ENCODE results near the gene TNFRSF1B. TPM values are rescaled to one million over a fixed set of nuclear protein-coding genes. Genes with fewer than 3 reads are reported as not detected.

The TNFRSF1B gene
- total and polyA plus RNA-seq, 3 donors from 2014 or later: 7.7 to 10.6 (median 8.0) TPM

GRCh38 chr1:12203216-12204007 is 36.6 kb downstream of the TNFRSF1B start:
- DNase-seq: no peak
- H3K36me3 ChIP-seq (ENCODE audit: low read depth, missing control alignments): no peaks in the 10 kb centered on the region
- H3K9me3 ChIP-seq: no peaks in the 10 kb centered on the region
- intact Hi-C loops (cut with DNase I; ENCODE audit: low total_unique reads): no loop called here
- 85 to 90% methylated on average over 20 of the region's 20 CpGs for WGBS, 2 donors
- TF ChIP-seq POLR2A (IDR thresholded peaks at IDR 0.05): no peak
- TF ChIP-seq, protein P1, sequence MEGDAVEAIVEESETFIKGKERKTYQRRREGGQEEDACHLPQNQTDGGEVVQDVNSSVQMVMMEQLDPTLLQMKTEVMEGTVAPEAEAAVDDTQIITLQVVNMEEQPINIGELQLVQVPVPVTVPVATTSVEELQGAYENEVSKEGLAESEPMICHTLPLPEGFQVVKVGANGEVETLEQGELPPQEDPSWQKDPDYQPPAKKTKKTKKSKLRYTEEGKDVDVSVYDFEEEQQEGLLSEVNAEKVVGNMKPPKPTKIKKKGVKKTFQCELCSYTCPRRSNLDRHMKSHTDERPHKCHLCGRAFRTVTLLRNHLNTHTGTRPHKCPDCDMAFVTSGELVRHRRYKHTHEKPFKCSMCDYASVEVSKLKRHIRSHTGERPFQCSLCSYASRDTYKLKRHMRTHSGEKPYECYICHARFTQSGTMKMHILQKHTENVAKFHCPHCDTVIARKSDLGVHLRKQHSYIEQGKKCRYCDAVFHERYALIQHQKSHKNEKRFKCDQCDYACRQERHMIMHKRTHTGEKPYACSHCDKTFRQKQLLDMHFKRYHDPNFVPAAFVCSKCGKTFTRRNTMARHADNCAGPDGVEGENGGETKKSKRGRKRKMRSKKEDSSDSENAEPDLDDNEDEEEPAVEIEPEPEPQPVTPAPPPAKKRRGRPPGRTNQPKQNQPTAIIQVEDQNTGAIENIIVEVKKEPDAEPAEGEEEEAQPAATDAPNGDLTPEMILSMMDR (IDR thresholded peaks at IDR 0.05): no peak
- no peaks in the 10 kb centered on the region for H3K4me1 ChIP-seq
- H3K4me3 ChIP-seq: no peak overlapping the region
- H3K27me3 ChIP-seq: no peaks in the 10 kb centered on the region
- H3K27ac ChIP-seq: no peak overlapping the region

DNA sequence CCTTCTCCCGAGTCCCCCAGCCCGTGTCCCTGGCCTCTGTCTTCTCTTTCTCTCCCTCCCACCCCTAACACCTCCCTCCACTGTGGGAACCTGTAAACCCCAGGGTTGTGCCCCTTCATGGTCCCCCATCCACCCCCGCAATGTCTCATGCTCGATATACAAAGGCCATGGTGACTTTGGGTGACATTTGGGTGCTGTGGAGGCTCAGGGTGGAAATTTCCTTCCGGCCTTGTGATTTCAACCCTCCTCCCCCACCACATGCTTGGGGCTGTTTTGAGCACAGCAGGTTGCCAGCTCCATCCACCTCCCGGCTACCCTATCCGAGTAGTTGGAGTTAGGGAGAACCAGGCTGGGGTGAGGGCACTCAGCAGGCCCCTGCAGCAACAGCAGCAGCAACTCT is 37.3 kb downstream of the TNFRSF1B start:
- TF ChIP-seq, protein P1 (IDR thresholded peaks at IDR 0.05): no peak
- no peak for TF ChIP-seq POLR2A (IDR thresholded peaks at IDR 0.05)
- Histone ChIP-seq H3K27me3 (no peaks in the 10 kb centered on the region), H3K36me3 (ENCODE audit: low read depth, missing control alignments) (no peaks in the 10 kb centered on the region), H3K9me3 (no peaks in the 10 kb centered on the region), H3K4me3 (no peak overlapping the region), H3K4me1 (no peaks in the 10 kb centered on the region), H3K27ac (no peak overlapping the region)
- intact Hi-C loops (cut with DNase I; ENCODE audit: low total_unique reads): no loop called here
- 77 to 92% methylated on average over 5 to 7 of the region's 7 CpGs for WGBS, 2 donors
- DNase-seq: no peak

DNA sequence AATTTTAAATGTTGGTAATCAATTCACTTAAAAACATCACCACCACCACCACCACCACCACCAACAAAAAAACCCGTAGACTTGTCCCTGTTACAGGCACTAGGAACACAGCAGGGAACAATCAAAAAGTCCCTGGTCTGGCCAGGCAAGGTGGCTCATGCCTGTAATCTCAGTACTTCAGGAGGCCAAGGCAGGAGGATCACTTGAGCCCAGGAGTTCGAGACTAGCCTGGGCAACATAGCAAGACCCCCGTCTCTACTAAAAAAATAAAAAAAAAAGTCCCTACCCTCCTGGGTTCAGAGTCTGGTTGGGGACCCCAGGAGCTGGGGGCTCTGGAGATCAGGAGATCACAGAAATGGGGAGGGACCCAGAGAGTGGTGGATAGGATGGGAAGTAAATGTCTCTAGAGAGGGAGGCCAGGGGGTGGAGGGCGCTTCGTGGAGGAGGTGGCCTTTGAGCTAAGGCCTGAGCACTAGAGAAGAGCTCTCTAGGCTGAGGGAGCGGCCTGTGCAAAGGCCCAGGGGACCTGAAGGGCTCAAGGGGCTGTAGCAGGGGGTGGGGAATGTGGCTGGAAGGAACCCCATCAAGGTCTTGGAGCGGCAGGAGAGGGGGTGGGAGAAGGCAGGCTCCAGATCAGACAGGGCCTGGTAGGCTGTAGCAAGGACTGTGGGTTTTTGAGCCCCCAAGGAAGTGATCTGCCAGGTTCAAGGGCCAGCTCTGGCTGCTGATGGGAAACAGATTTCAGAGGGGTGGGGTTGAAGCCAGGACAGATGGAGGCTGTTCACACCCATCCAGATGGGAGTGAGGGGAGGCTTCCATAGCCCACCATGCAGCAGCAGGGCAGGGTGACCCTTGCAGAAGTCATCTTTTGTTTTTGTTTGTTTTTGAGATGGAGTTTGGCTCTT is 38.2 kb downstream of the TNFRSF1B start:
- Histone ChIP-seq H3K4me3 (no peak overlapping the region), H3K36me3 (ENCODE audit: low read depth, missing control alignments) (no peaks in the 10 kb centered on the region), H3K27ac (no peak overlapping the region), H3K4me1 (no peaks in the 10 kb centered on the region), H3K9me3 (no peaks in the 10 kb centered on the region), H3K27me3 (no peaks in the 10 kb centered on the region)
- no peak for DNase-seq
- 91 to 93% methylated on average over 7 of the region's 7 CpGs for WGBS, 2 donors
- intact Hi-C loops (cut with DNase I; ENCODE audit: low total_unique reads): loop anchor here (5.0 kb wide), 1 partner anchor 78 kb away; no protein-coding TSS in a partner anchor
- TF ChIP-seq, protein P1 (IDR thresholded peaks at IDR 0.05): no peak
- TF ChIP-seq POLR2A (IDR thresholded peaks at IDR 0.05): no peak

DNA sequence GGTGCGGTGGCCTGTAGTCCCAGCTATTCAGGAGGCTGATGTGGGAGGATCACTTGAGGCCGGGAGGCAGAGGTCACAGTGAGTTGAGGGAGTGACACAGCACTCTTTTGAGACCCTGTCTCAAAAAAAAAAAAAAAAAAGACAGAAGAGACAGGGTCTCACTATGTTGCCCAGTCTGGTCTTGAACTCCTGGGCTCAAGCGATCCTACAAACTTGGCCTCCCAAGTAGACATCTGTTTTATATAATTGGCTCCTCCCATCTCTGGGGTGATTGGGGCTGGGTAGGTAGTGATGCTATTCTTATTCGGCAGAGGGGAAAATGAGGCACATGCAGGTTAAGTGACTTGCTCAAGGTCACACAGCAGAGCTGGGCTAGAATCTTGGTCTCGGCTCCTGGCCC is 39.4 kb downstream of the TNFRSF1B start:
- 76 to 89% methylated on average over 5 of the region's 5 CpGs for WGBS, 2 donors
- Histone ChIP-seq H3K36me3 (ENCODE audit: low read depth, missing control alignments) (no peaks in the 10 kb centered on the region), H3K9me3 (no peaks in the 10 kb centered on the region), H3K4me3 (no peak overlapping the region), H3K27ac (no peak overlapping the region), H3K4me1 (no peaks in the 10 kb centered on the region), H3K27me3 (no peaks in the 10 kb centered on the region)
- intact Hi-C loops (cut with DNase I; ENCODE audit: low total_unique reads): loop anchor here (5.0 kb wide), 1 partner anchor 79 kb away; no protein-coding TSS in a partner anchor
- TF ChIP-seq, protein P1 (IDR thresholded peaks at IDR 0.05): no peak
- no peak for TF ChIP-seq POLR2A (IDR thresholded peaks at IDR 0.05)
- no peak for DNase-seq
